GM23338 (cell line): ENCODE measurements around the gene AP4E1. TPM values are rescaled to one million over a fixed set of nuclear protein-coding genes. Genes with fewer than 3 reads are reported as not detected.

Source experiments
- ATAC-seq: fragments of 200-7000 bp; cut with Tn5 transposase; 3 replicates; pipeline ENCODE4 v1.9.1; 2020
- DNase-seq: peaks from one replicate; pipeline ENCODE4 v3.0.0-alpha.2; 2015; ENCODE audit warnings: low spot score
- H2AFZ ChIP-seq: fragments of 200-600 bp; sonication (generic); 2 replicates; pipeline ENCODE4 v1.8.0; 2016; ENCODE audit warnings: antibody characterized with exemption, mild to moderate bottlenecking, moderate library complexity
- H3F3A ChIP-seq: fragments of 200-600 bp; sonication (generic); replicated peaks from 2 replicates; pipeline ENCODE4 v1.8.0; 2017; ENCODE audit warnings: antibody characterized with exemption, mixed run types, low read depth
- H3K27ac ChIP-seq: fragments of 200-600 bp; sonication (generic); 2 replicates; pipeline ENCODE4 v1.6.1; 2016; ENCODE audit warnings: low read depth
- H3K27me3 ChIP-seq: fragments of 200-600 bp; sonication (generic); 2 replicates; pipeline ENCODE4 v1.8.0; 2016; ENCODE audit warnings: mild to moderate bottlenecking, mixed run types, moderate library complexity; ENCODE audit not compliant: insufficient read depth
- H3K36me3 ChIP-seq: fragments of 200-600 bp; sonication (generic); 2 replicates; pipeline ENCODE4 v1.8.0; 2016; ENCODE audit warnings: mild to moderate bottlenecking; ENCODE audit not compliant: insufficient read depth
- H3K4me1 ChIP-seq: fragments of 200-600 bp; sonication (generic); 2 replicates; pipeline ENCODE4 v1.8.0; 2016; ENCODE audit warnings: mild to moderate bottlenecking, moderate library complexity; ENCODE audit not compliant: insufficient read depth
- H3K4me2 ChIP-seq: fragments of 200-600 bp; sonication (generic); 2 replicates; pipeline ENCODE4 v1.7.1; 2017; ENCODE audit warnings: mixed run types
- H3K4me3 ChIP-seq: fragments of 200-600 bp; sonication (generic); 2 replicates; pipeline ENCODE4 v1.6.1; 2016; ENCODE audit warnings: mixed run types
- H3K79me2 ChIP-seq: fragments of 200-600 bp; sonication (generic); replicated peaks from 2 replicates; pipeline ENCODE4 v1.8.0; 2017; ENCODE audit warnings: mild to moderate bottlenecking; ENCODE audit not compliant: insufficient read depth
- H3K9me2 ChIP-seq: fragments of 200-600 bp; sonication (generic); 2 replicates; pipeline ENCODE4 v1.8.0; 2017; ENCODE audit not compliant: insufficient read depth
- H4K20me1 ChIP-seq: fragments of 200-600 bp; sonication (generic); replicated peaks from 2 replicates; pipeline ENCODE4 v1.8.0; 2017; ENCODE audit warnings: mild to moderate bottlenecking; ENCODE audit not compliant: insufficient read depth
- H3K27ac Mint-ChIP-seq: 2 replicates; pipeline ENCODE4 v1.8.0; 2020; ENCODE audit warnings: inconsistent platforms, mild to moderate bottlenecking, moderate library complexity, mixed read lengths
- H3K27me3 Mint-ChIP-seq: 3 replicates; pipeline ENCODE4 v1.8.0; 2022; ENCODE audit warnings: low read depth, mild to moderate bottlenecking, moderate library complexity, mixed read lengths, inconsistent platforms; ENCODE audit not compliant: insufficient read depth, poor library complexity
- H3K36me3 Mint-ChIP-seq: 3 replicates; pipeline ENCODE4 v1.8.0; 2021; ENCODE audit warnings: low read depth, mild to moderate bottlenecking, inconsistent platforms, moderate library complexity, mixed read lengths
- H3K4me1 Mint-ChIP-seq: 3 replicates; pipeline ENCODE4 v1.8.0; 2020; ENCODE audit warnings: mild to moderate bottlenecking, inconsistent platforms, mixed read lengths
- H3K4me3 Mint-ChIP-seq: 3 replicates; pipeline ENCODE4 v1.8.0; 2021; ENCODE audit warnings: moderate library complexity, mild to moderate bottlenecking, inconsistent platforms, mixed read lengths
- H3K9me3 Mint-ChIP-seq: 3 replicates; pipeline ENCODE4 v1.8.0; 2020; ENCODE audit warnings: moderate library complexity, mild to moderate bottlenecking, inconsistent platforms, mixed read lengths
- CREB1 ChIP-seq: fragments of 250-450 bp; sonication (Bioruptor Pico); IDR thresholded peaks from 2 replicates; pipeline ENCODE4 v1.5.0; 2020; ENCODE audit warnings: low read depth, mild to moderate bottlenecking, moderate library complexity
- ETS1 ChIP-seq: IDR thresholded peaks from 2 replicates; pipeline ENCODE4 v1.6.1; 2016; ENCODE audit warnings: antibody characterized with exemption
- EZH2phosphoT487 ChIP-seq: fragments of 200-600 bp; sonication (generic); IDR thresholded peaks from one replicate; pipeline ENCODE4 v1.8.1; 2018; ENCODE audit warnings: antibody characterized with exemption; ENCODE audit not compliant: unreplicated experiment
- JUNB ChIP-seq: IDR thresholded peaks from one replicate; pipeline ENCODE4 v1.6.1; 2016; ENCODE audit warnings: antibody characterized with exemption; ENCODE audit not compliant: unreplicated experiment
- NANOG ChIP-seq: IDR thresholded peaks from 2 replicates; pipeline ENCODE4 v1.6.1; 2016; ENCODE audit warnings: antibody characterized with exemption, borderline replicate concordance
- POLR2AphosphoS5 ChIP-seq: IDR thresholded peaks from 2 replicates; pipeline ENCODE4 v1.6.1; 2016; ENCODE audit warnings: antibody characterized with exemption, low read depth
- REST ChIP-seq: IDR thresholded peaks from one replicate; pipeline ENCODE4 v1.6.1; 2018; ENCODE audit warnings: antibody characterized with exemption; ENCODE audit not compliant: unreplicated experiment
- STAT1 ChIP-seq: IDR thresholded peaks from one replicate; pipeline ENCODE4 v1.6.1; 2016; ENCODE audit warnings: antibody characterized with exemption; ENCODE audit not compliant: unreplicated experiment
- ZNF331 ChIP-seq: fragments of 250-450 bp; sonication (Bioruptor Pico); IDR thresholded peaks from 2 replicates; pipeline ENCODE4 v1.5.0; 2020; ENCODE audit warnings: low read depth, mild to moderate bottlenecking, moderate library complexity
- ZNF462 ChIP-seq: fragments of 250-450 bp; sonication (Bioruptor Pico); IDR thresholded peaks from 2 replicates; pipeline ENCODE4 v1.5.0; 2020; ENCODE audit warnings: mild to moderate bottlenecking, moderate library complexity
- polyA plus RNA-seq: library from polyadenylated mRNA; unstranded; fragments of >200 nt; fragmentation: Nextera tagmentation; extraction: Ambion mirVana; gene quantifications from 2 replicates; pipeline ENCODE4 v1.2.1, GENCODE V29; 2016
- total RNA-seq: library from RNA; depleted of rRNA; stranded (reverse); fragments of >200 nt; shearing (Covaris generic); gene quantifications from 2 replicates; pipeline ENCODE4 v1.2.3, GENCODE V29; 2014

AP4E1 gene
- total and polyA plus RNA-seq, 2 experiments from 2014 or later, result 4.4 to 15.4 TPM

GRCh38 chr15:50872832-50873426 lies 35.6 kb upstream of the AP4E1 start:
- H3K9me3 Mint-ChIP-seq, result no peaks in the 10 kb centered on the region
- H3K79me2 ChIP-seq, result no peaks in the 10 kb centered on the region
- H3F3A ChIP-seq, result no peaks in the 10 kb centered on the region
- H3K36me3 Mint-ChIP-seq, result no peaks in the 10 kb centered on the region
- H2AFZ ChIP-seq, result no peak overlapping the region
- no peak overlapping the region for H3K27ac Mint-ChIP-seq
- H3K4me1 ChIP-seq, result no peaks in the 10 kb centered on the region
- H3K27me3 ChIP-seq, result no peaks in the 10 kb centered on the region
- H3K4me3 ChIP-seq, result no peak overlapping the region
- no peak overlapping the region for H3K27ac ChIP-seq
- H3K9me2 ChIP-seq, result no peaks in the 10 kb centered on the region
- peaks cover 8% of the 10 kb centered on the region for H3K4me1 Mint-ChIP-seq
- DNase-seq (no peak), ATAC-seq (no peak)
- TF ChIP-seq CREB1 (no peak), JUNB (no peak), ETS1 (no peak), POLR2AphosphoS5 (no peak), STAT1 (no peak), ZNF331 (no peak), EZH2phosphoT487 (no peak), NANOG (no peak), REST (no peak), ZNF462 (CRISPR knock-in tag) (no peak)
- no peak overlapping the region for H3K4me3 Mint-ChIP-seq
- H3K4me2 ChIP-seq, result no peak overlapping the region
- H3K27me3 Mint-ChIP-seq, result no peaks in the 10 kb centered on the region
- H3K36me3 ChIP-seq, result no peaks in the 10 kb centered on the region
- H4K20me1 ChIP-seq, result no peaks in the 10 kb centered on the region
